H9 (cell line): Measurements from ENCODE around the gene RBFOX1. TPM values are rescaled to one million over a fixed set of nuclear protein-coding genes. Genes with fewer than 3 reads are reported as not detected.

Experiments
- DNase-seq: peaks from one replicate; pipeline ENCODE4 v3.0.0-alpha.2; 2017
- H2AFZ ChIP-seq: one replicate; pipeline ENCODE4 v1.6.1; 2013; ENCODE audit warnings: mild to moderate bottlenecking, low read length, control low read depth, moderate library complexity
- H2AK5ac ChIP-seq: 2 replicates; pipeline ENCODE4 v1.6.1; 2013; ENCODE audit warnings: low read length, control low read depth, mixed read lengths; ENCODE audit not compliant: insufficient read length
- H2BK120ac ChIP-seq: one replicate; pipeline ENCODE4 v1.6.1; 2013; ENCODE audit warnings: low read depth, mild to moderate bottlenecking, low read length, control low read depth, inconsistent platforms; ENCODE audit not compliant: poor library complexity, severe bottlenecking
- H2BK12ac ChIP-seq: 2 replicates; pipeline ENCODE4 v1.6.1; 2013; ENCODE audit warnings: low read length, control low read depth, mixed read lengths, low read depth; ENCODE audit not compliant: insufficient read length
- H2BK15ac ChIP-seq: 2 replicates; pipeline ENCODE4 v1.6.1; 2013; ENCODE audit warnings: low read depth, low read length, control low read depth
- H2BK20ac ChIP-seq: one replicate; pipeline ENCODE4 v1.6.1; 2013; ENCODE audit warnings: low read depth, mild to moderate bottlenecking, low read length, control low read depth, inconsistent platforms; ENCODE audit not compliant: poor library complexity, severe bottlenecking
- H2BK5ac ChIP-seq: 2 replicates; pipeline ENCODE4 v1.6.1; 2013; ENCODE audit warnings: low read length, control low read depth, mixed read lengths; ENCODE audit not compliant: insufficient read length
- H3K14ac ChIP-seq: 2 replicates; pipeline ENCODE4 v1.6.1; 2013; ENCODE audit warnings: low read length, control low read depth; ENCODE audit not compliant: insufficient read depth
- H3K18ac ChIP-seq: 2 replicates; pipeline ENCODE4 v1.6.1; 2013; ENCODE audit warnings: low read depth, mild to moderate bottlenecking, mixed read lengths, low read length, control low read depth; ENCODE audit not compliant: insufficient read length
- H3K23ac ChIP-seq: 2 replicates; pipeline ENCODE4 v1.6.1; 2013; ENCODE audit warnings: low read length, control low read depth, mixed read lengths, low read depth; ENCODE audit not compliant: insufficient read length
- H3K23me2 ChIP-seq: 2 replicates; pipeline ENCODE4 v1.6.1; 2013; ENCODE audit warnings: low read depth, mild to moderate bottlenecking, mixed read lengths, low read length, control low read depth; ENCODE audit not compliant: insufficient read length, poor library complexity, severe bottlenecking
- H3K27ac ChIP-seq: 2 replicates; pipeline ENCODE4 v1.5.1; 2013; ENCODE audit warnings: low read length, control low read depth, mixed read lengths, low read depth; ENCODE audit not compliant: insufficient read length
- H3K27me3 ChIP-seq: 2 replicates; pipeline ENCODE4 v1.6.1; 2013; ENCODE audit warnings: low read length, control low read depth, inconsistent platforms; ENCODE audit not compliant: insufficient read depth
- H3K4ac ChIP-seq: 2 replicates; pipeline ENCODE4 v1.6.1; 2013; ENCODE audit warnings: low read depth, mild to moderate bottlenecking, control low read depth, inconsistent platforms, low read length, moderate library complexity
- H3K4me1 ChIP-seq: 2 replicates; pipeline ENCODE4 v1.6.1; 2013; ENCODE audit warnings: low read length, control low read depth, inconsistent platforms; ENCODE audit not compliant: insufficient read depth
- H3K4me2 ChIP-seq: 2 replicates; pipeline ENCODE4 v1.6.1; 2013; ENCODE audit warnings: low read length, control low read depth, mixed read lengths; ENCODE audit not compliant: insufficient read length, insufficient read depth
- H3K56ac ChIP-seq: 2 replicates; pipeline ENCODE4 v1.6.1; 2013; ENCODE audit warnings: low read depth, mild to moderate bottlenecking, mixed read lengths, low read length, control low read depth; ENCODE audit not compliant: insufficient read length
- H3K79me1 ChIP-seq: 2 replicates; pipeline ENCODE4 v1.6.1; 2013; ENCODE audit warnings: low read depth, mild to moderate bottlenecking, moderate library complexity, low read length, control low read depth, inconsistent platforms; ENCODE audit not compliant: insufficient read depth, poor library complexity, severe bottlenecking
- H3K79me2 ChIP-seq: 2 replicates; pipeline ENCODE4 v1.6.1; 2013; ENCODE audit warnings: low read length, control low read depth, inconsistent platforms; ENCODE audit not compliant: insufficient read depth
- H3K9ac ChIP-seq: 2 replicates; pipeline ENCODE4 v1.6.1; 2013; ENCODE audit warnings: low read length, control low read depth, mixed read lengths; ENCODE audit not compliant: insufficient read length; ENCODE audit errors: extremely low read depth
- H3K9me3 ChIP-seq: one replicate; pipeline ENCODE4 v1.6.1; 2013; ENCODE audit warnings: low read depth, low read length, inconsistent platforms; ENCODE audit not compliant: control insufficient read depth
- H3T11ph ChIP-seq: one replicate; pipeline ENCODE4 v1.6.1; 2013; ENCODE audit warnings: mild to moderate bottlenecking, low read length, control low read depth, inconsistent platforms
- H4K20me1 ChIP-seq: one replicate; pipeline ENCODE4 v1.6.1; 2013; ENCODE audit not compliant: control insufficient read depth, insufficient read length, insufficient read depth
- H4K5ac ChIP-seq: 2 replicates; pipeline ENCODE4 v1.6.1; 2013; ENCODE audit warnings: low read depth, mild to moderate bottlenecking, mixed read lengths, low read length, control low read depth; ENCODE audit not compliant: insufficient read length
- H4K8ac ChIP-seq: replicated peaks from 2 replicates; pipeline ENCODE4 v1.6.1; 2013; ENCODE audit warnings: low read length, control low read depth, mixed read lengths, low read depth; ENCODE audit not compliant: insufficient read length
- H4K91ac ChIP-seq: 2 replicates; pipeline ENCODE4 v1.6.1; 2013; ENCODE audit warnings: low read depth, mild to moderate bottlenecking, moderate library complexity, mixed read lengths, low read length, control low read depth; ENCODE audit not compliant: insufficient read length
- H3K27ac Mint-ChIP-seq, 3 experiments: 2 replicates in 2 of 3; 3 replicates in 1 of 3; pipeline ENCODE4 v1.8.0; 2020 to 2021; ENCODE audit warnings: mixed read lengths in 3 of 3, mild to moderate bottlenecking in 1 of 3, moderate library complexity in 1 of 3
- H3K27me3 Mint-ChIP-seq: 2 replicates; pipeline ENCODE4 v1.8.0; 2021; ENCODE audit warnings: low read depth, mild to moderate bottlenecking, moderate library complexity, mixed read lengths
- H3K36me3 Mint-ChIP-seq, 3 experiments: 2 replicates in 2 of 3; 3 replicates in 1 of 3; pipeline ENCODE4 v1.8.0; 2020 to 2021; ENCODE audit warnings: low read depth in 3 of 3, mixed read lengths in 3 of 3; ENCODE audit not compliant: insufficient read depth in 1 of 3
- H3K4me1 Mint-ChIP-seq, 2 experiments: 2 replicates each; pipeline ENCODE4 v1.8.0; 2020; ENCODE audit warnings: mixed read lengths in 2 of 2
- H3K4me3 Mint-ChIP-seq, 2 experiments: 2 replicates in 1 of 2; 3 replicates in 1 of 2; pipeline ENCODE4 v1.8.0; 2020 to 2021; ENCODE audit warnings: mild to moderate bottlenecking in 2 of 2, mixed read lengths in 2 of 2, moderate library complexity in 1 of 2
- H3K9me3 Mint-ChIP-seq, 2 experiments: 2 replicates in 1 of 2; 3 replicates in 1 of 2; pipeline ENCODE4 v1.8.0; 2020; ENCODE audit warnings: mild to moderate bottlenecking in 2 of 2, mixed read lengths in 2 of 2, moderate library complexity in 1 of 2
- CTCF ChIP-seq: fragments of 200-600 bp; sonication (generic); conservative IDR thresholded peaks from 3 replicates; pipeline ENCODE4 v1.8.0; 2021; ENCODE audit warnings: antibody characterized with exemption, mild to moderate bottlenecking
- WGBS: extraction: QIAGEN DNeasy Blood & Tissue Kit; methylation state at CpG from one replicate; pipeline ENCODE4 v1.1.7; 2013; ENCODE audit warnings: missing lambda C conversion rate, low lambda C conversion rate, mixed read lengths; ENCODE audit not compliant: insufficient read length; ENCODE audit errors: extremely low coverage; 5-methylcytosine and 5-hydroxymethylcytosine counted together
- total RNA-seq: library from RNA; stranded (reverse); gene quantifications from 2 replicates; pipeline ENCODE4 v1.2.1, GENCODE V29; 2021

Gene RBFOX1
- total RNA-seq, 1 experiment from 2014 or later = 2.0 TPM

DNA sequence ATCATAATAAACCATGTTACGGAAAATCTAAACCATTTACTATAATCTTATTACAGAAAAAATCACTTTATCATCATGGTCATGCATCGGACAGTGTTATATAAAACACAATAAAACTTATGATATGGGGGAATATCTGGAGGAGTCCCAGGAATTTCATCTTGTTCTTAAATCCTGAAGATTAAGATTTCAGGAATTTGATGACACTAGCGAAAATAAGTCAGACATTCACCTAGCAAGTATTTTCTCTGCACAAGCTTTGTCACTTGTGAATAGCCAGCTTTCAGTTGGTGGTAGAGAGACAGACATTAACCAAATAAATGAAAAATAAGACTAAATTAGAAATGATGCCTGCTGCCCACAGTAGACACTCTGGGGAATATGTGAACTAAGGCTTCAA, 410.0 kb downstream of the RBFOX1 start:
- Histone ChIP-seq H3K9me3 (no peaks in the 10 kb centered on the region), H3K79me2 (no peaks in the 10 kb centered on the region), H3K79me1 (no peaks in the 10 kb centered on the region), H3K4me1 (no peaks in the 10 kb centered on the region), H3K4me2 (no peak overlapping the region), H3K56ac (no peak overlapping the region), H3T11ph (no peak overlapping the region), H3K9ac (no peak overlapping the region), H4K8ac (no peak overlapping the region), H4K5ac (no peak overlapping the region), H3K14ac (no peak overlapping the region), H2BK5ac (no peak overlapping the region), H4K20me1 (no peaks in the 10 kb centered on the region), H3K27ac (no peak overlapping the region), H3K23me2 (no peaks in the 10 kb centered on the region), H4K91ac (no peak overlapping the region), H3K27me3 (no peaks in the 10 kb centered on the region), H2BK15ac (no peak overlapping the region), H2BK120ac (no peak overlapping the region), H2AK5ac (no peak overlapping the region), H3K23ac (no peak overlapping the region), H3K4ac (no peak overlapping the region), H2BK20ac (no peak overlapping the region), H3K18ac (no peak overlapping the region), H2BK12ac (no peak overlapping the region), H2AFZ (no peak overlapping the region)
- Mint-ChIP-seq H3K27me3 (no peaks in the 10 kb centered on the region; the same call in 1 of the 2 replicates), H3K4me1 (peaks cover 30 to 35% of the 10 kb centered on the region in 2 experiments), H3K36me3 (peaks cover 0 to 5% (median 4%) of the 10 kb centered on the region in 3 experiments; a peak in 3 of 7 replicates), H3K27ac (no peak overlapping the region; a peak in 1 of 7 replicates), H3K9me3 (peaks cover 5 to 6% of the 10 kb centered on the region in 2 experiments; a peak in 3 of 5 replicates), H3K4me3 (no peak overlapping the region)
- no peak for DNase-seq
- TF ChIP-seq CTCF = no peak
- no CpG with 5 or more reads among the region's 3 CpGs for WGBS
